Caki2 (cell line): ENCODE measurements around the gene RBMS2. TPM values are rescaled to one million over a fixed set of nuclear protein-coding genes. Genes with fewer than 3 reads are reported as not detected.

Experiments used
- DNase-seq: peaks from one replicate; pipeline ENCODE4 v3.0.0-alpha.2; 2015; ENCODE audit warnings: low read depth
- in situ Hi-C: cut with HindIII; loops from 2 replicates; pipeline ENCODE4 v1.10.0; 2016; ENCODE audit warnings: low sequenced_read_pairs, low pct_unique_long_range_greater_than_20kb, mixed read lengths
- total RNA-seq: library from RNA; depleted of rRNA; stranded (reverse); fragments of >200 nt; shearing (Covaris generic); gene quantifications from 2 replicates; pipeline ENCODE4 v1.2.3, GENCODE V29; 2014; ENCODE audit warnings: low replicate concordance; rRNA removed

The RBMS2 gene
- total RNA-seq, 1 experiment from 2014 or later, result 16.6 TPM

- peak; percentile 92 for DNase-seq
- in situ Hi-C loops, result no loop called here
These were observed 113.5 kb downstream of the RBMS2 start for GRCh38 chr12:56634837-56635791.

DNA sequence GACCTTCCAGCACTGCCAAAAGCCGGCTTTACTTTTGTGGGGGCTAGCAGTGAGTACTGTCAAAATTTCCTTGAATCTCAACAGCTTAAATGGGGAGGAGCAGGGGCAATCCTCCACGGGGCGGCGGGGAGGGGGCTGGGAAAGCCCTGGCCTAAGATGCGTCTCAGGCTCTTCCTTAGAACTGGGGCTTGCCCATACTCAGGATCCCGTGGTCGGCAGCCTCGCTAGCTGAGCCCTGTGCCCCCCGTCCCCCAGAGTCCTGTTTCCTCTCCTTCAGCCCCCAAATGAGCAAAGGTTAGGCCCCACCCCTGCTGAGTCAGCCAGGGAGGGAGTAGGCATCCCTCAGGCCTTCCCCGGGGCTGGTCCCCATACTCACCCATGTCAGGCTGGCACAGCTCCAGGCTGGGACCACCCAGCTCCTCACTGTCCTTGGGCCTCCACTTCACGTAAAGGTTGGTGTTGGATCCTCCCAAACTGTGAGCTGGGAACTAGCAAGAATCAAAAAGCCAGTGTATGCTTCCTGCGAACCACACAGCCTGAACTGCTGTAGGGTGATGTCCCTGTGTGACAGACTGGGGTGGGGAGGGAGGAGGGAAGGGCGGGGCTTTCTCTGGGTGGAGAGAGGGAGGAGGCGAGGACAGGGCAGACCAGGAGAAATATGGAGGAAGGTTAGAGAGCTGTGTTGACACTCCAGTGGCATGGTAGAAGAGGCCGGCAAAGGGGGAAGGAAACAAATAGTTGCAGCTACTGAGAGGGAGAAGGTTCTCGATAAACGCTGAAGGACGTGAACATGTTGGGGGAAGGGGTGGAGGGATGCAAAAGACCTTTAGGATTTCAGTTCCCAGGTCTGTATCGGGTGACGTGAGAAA lies 114.4 kb downstream of the RBMS2 start:
- in situ Hi-C loops, result no loop called here
- peak; percentile 94 for DNase-seq

- in situ Hi-C loops, result no loop called here
- DNase-seq, result peak; percentile 100
These were observed 115.3 kb downstream of the RBMS2 start for GRCh38 chr12:56636675-56637540.

DNA sequence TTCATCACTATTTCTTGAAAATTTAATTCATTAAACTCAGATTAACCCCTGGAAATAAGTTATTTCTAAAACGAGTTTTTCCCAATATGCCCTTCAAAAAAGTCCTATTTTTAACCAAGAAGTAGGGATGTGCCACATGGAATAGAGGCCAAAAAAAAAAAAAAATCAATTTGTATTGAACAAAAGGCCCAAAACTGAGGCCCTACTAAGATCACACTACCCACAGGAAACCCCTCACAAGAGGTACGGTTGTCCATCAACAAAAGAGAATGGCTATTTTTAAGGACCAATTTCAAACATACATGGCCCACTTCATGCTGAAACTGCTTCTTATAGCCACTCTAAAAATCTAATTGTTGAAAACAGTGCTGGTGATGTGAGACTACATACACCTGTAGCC lies 116.0 kb downstream of the RBMS2 start:
- in situ Hi-C loops, result no loop called here

DNA sequence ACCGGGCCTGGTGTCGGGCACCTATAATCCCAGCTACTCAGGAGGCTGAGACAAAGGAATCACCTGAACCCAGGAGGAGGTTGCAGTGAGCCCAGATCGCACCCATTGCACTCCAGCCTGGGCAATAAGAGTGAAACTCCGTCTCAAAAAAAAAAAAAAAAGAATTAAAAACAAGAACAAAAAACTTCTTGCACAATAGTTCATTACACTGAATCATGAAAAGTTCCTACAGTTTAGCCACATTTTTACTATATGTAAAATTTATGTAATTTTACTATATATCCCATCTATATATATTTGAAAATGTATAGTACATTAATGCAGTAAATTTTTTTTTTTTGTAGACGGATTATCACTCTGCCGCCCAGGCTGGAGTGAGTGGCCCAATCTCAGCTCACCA lies 119.6 kb downstream of the RBMS2 start:
- DNase-seq, result no peak
- in situ Hi-C loops, result no loop called here

More for the DNA sequence above, 116.0 kb downstream of the RBMS2 start:
- no peak for DNase-seq

GRCh38 chr12:56644654-56645053 lies 123.0 kb downstream of the RBMS2 start:
- no peak for DNase-seq
- in situ Hi-C loops, result no loop called here

DNA sequence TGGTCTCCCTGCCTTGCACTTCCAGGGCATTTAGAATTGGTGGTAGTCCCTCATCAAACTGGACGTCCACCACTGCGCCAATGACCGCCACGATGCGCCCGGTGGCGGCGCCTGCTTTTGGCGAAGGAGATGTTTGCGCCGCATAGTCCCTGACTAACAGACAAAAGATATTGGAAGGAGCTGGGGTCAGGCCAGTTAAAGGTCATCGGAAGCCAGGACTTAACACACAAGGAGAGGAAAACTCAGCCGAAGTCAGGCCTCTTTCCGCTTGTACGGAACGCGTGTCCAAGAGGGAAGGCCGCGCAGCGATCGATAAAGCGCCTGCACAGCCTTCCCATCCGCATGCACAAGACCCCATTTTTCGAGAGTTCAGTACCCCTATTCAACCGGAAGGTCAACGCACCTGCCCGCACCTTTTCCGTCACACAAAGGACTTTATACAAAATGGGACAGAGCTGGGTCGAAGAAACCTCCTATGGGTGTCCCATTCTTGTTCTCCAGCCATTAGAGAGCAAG lies 123.6 kb downstream of the RBMS2 start:
- in situ Hi-C loops, result no loop called here
- DNase-seq, result peak; percentile 23

Other genes starting within 250 kb of the RBMS2 start
- 73.6 and 84.6 TPM in 2 replicates for gene CS, start 221.5 kb upstream of the RBMS2 start, total RNA-seq
- 244 and 346 TPM in 2 replicates for gene CNPY2, start 205.8 kb upstream of the RBMS2 start, total RNA-seq
- gene PAN2, start 187.8 kb upstream of the RBMS2 start, total RNA-seq, result 29.0 and 59.6 TPM in 2 replicates
- 0.32 and 0.51 TPM in 2 replicates for gene IL23A, start 182.9 kb upstream of the RBMS2 start, total RNA-seq
- gene STAT2, start 161.7 kb upstream of the RBMS2 start, total RNA-seq, result 89.5 and 90.1 TPM in 2 replicates
- gene APOF, start 159.0 kb upstream of the RBMS2 start, total RNA-seq, result not detected in 2 replicates
- gene TIMELESS, start 72.4 kb upstream of the RBMS2 start, total RNA-seq, result 33.3 and 46.0 TPM in 2 replicates
- gene MIP, start 67.2 kb upstream of the RBMS2 start, total RNA-seq, result not detected in 2 replicates
- gene SPRYD4, start 53.2 kb upstream of the RBMS2 start, total RNA-seq, result 1.7 and 3.0 TPM in 2 replicates
- gene GLS2, start 33.7 kb upstream of the RBMS2 start, total RNA-seq, result not detected in 2 replicates
- 5.0 and 7.2 TPM in 2 replicates for gene BAZ2A, start 108.5 kb downstream of the RBMS2 start, total RNA-seq
- gene ATP5F1B, start 124.2 kb downstream of the RBMS2 start, total RNA-seq, result 164 and 175 TPM in 2 replicates
- gene PTGES3, start 166.5 kb downstream of the RBMS2 start, total RNA-seq, result 117 and 129 TPM in 2 replicates
- 1,884 and 1,928 TPM in 2 replicates for gene NACA, start 203.5 kb downstream of the RBMS2 start, total RNA-seq
- 18.7 and 26.0 TPM in 2 replicates for gene PRIM1, start 230.5 kb downstream of the RBMS2 start, total RNA-seq
- gene HSD17B6, start 241.5 kb downstream of the RBMS2 start, total RNA-seq, result 0.61 and 2.9 TPM in 2 replicates